GM19467 (cell line): Measurements from ENCODE around the gene FBXO31.
"Not testable (repeated sequence)": the region's sequence is repeated elsewhere in the genome, so short reads cannot be mapped to it uniquely, and the experiment has no call there.

ENCODE experiments used
- ATAC-seq: cut with Tn5 transposase; IDR thresholded peaks from one replicate; pipeline ENCODE4 v1.9.1; 2021; ENCODE audit warnings: mild to moderate bottlenecking, moderate library complexity; ENCODE audit not compliant: unreplicated experiment

Gene FBXO31

DNA sequence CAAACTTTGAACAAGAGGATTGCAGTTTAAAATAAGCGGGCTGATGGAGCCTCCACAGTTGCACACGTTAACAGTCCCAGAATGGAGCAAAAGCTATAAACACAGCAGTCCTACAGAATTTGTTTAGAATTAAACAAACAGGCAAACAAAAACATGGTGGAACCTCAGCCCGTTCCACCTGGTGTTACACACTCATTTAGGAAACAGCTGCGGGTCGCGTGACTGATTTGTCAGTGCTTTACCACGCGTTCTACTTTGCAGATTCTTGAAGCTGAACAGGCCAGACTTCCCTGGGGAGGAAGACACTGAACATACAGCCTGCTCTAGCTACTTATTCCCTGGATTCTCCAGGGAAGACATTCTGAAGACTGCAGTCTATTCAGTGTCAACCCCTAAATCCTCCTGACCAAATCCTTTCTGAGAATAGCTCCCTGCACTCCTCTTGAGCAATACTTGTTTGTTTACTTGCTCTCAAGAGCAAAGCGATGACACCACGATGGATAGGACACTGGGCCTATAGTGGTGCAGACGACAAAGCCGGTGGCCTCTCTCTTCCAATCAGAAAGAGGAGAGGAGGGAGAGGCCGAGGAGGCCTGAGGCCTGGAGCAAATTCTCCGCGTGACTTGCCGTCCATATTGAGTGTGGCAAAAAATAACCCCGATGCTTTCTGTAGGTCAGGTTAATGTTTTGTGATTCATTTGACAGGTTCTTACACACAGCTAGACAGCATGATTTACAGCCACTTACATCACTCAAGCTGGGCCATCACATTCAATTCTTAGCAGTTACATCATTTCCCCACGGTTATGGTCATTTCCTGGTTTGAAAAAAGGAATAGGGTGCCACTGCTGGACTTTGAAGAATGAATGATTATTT lies 4.6 kb upstream of the FBXO31 start:
- ATAC-seq = peak; percentile 41

- ATAC-seq = not testable (repeated sequence)
Observed at GRCh38 chr16:87384875-87385167, 1.2 kb upstream of the FBXO31 start.

GRCh38 chr16:87384162-87384874 lies 742 bp upstream of the FBXO31 start:
- no peak for ATAC-seq

- ATAC-seq = no peak
Observed at GRCh38 chr16:87382023-87382785, 1.4 kb downstream of the FBXO31 start.

DNA sequence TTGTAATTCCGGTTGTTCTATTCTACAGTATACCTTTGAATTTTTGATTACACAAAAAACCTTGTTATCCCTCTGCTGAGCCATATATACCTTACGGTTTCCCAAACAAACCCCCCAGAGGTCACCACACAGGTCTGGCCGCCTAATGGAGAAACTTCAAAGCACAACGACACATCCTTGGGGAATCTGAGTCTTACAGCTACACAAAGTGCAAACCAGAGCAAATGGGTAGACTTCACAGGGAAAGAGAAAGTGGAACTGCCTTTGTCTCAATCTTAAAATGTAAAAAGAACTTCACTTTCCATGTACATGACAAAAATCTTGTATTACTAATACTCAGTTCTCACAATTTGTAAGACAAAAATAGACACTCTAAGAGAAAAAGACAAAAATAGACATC lies 2.7 kb downstream of the FBXO31 start:
- ATAC-seq = no peak

DNA sequence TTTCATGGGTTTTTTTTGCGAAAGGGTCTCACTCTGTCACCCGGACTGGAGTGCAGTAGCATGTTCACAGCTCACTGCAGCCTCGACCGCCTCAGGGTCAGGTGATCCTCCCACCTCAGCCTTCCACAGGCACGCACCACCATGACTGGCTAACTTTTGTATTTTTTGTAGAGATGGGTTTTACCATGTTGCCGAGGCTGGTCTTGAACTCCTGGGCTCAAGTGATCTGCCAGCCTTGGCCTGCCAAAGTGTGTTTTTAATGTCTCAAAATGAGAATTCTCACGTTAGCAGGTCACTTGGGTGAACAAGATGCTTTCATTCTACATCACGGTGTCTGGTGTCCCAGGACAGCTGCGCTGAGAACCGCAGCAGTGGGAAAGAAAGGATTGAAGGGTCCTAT lies 3.2 kb downstream of the FBXO31 start:
- no peak for ATAC-seq

GRCh38 chr16:87379312-87379752 lies 4.2 kb downstream of the FBXO31 start:
- not testable (repeated sequence) for ATAC-seq

DNA sequence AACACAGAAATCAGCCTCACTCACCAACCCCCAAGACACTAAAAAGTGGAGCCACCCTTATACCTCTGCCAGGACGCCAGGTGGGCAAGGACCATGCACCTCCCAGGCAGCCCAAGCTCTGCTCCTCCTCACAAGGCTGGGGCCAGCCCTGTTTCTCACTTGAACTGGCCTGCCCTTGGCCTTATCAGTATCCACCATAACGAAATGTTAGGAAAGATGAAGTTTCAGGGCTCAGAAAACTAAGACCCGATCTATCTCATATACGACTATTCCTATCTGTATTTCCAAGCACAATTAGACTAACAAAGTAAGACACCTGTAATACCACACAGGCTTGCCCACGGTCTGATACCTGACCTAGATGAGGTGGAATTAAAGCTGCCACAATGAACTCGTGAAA lies 6.9 kb downstream of the FBXO31 start:
- no peak for ATAC-seq

DNA sequence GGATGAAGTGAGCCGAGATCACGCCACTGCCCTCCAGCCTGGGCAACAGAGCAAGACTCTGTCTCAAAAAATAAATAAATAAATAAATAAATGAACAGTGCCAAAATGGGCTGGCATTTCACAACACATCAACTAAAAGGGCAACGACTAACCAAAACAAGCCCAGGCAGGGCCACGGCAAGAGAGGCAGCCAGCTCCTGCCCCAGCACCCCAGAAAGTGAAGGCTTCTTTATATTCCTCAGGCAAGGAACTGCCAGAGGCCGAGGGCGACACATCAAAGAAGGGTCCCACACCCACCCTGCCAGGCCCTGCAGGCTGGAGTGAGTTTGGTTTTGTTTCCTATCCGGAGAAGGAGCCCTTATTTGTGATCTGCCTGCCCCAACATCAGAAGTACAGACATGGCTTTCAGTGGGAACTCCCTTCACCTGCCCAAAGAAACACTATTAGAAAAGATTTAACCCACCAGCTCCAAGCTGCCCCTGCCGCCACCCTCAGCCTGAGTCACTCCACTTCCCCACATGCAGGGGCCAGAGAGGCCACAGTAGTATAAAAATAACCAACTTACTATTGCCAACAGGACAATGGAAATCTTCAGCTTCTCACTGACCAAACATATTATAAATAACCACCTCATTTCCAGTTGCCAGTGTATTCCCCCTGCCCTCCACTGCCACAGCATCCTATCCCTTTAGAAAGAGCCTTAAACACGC lies 8.0 kb downstream of the FBXO31 start:
- ATAC-seq = no peak

DNA sequence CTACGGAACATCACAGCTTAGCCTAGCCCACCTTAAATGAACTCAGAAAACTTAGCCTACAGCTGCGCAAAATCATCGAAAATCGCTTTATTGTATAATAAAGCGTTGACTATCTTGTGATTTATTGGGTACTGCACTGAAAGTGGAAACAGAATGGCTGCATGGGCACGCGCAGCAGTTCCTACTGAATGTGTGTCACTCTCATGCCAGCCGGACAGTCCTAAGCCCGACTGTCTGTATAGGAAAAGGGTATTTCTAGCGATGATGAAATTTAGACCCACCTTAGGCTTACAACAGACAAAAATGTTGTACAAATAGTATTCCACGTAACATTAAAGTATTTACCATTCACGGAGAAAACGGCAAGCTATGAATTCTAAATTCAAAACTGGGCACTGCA lies 9.3 kb downstream of the FBXO31 start:
- no peak for ATAC-seq

DNA sequence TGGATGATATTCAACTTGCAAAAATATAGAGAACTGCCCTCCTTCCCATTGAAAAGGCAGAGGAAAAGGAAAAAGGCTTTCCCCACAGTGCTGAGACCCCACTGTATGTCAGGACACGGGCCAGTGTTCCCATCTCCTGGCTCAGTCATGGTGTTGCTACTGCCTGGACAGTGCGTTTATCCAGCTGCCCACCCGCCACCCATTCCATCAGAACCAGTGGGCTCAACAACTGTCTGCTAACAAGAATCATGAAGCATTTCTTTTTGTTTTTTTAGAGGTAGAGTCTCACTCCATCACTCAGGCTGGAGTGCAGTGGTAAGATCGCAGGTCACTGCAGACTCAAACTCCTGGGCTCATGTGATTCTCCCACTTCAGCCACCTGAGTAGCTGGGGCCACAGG lies 11.3 kb downstream of the FBXO31 start:
- ATAC-seq = no peak

- no peak for ATAC-seq
Observed at GRCh38 chr16:87371261-87371866, 12.2 kb downstream of the FBXO31 start.

DNA sequence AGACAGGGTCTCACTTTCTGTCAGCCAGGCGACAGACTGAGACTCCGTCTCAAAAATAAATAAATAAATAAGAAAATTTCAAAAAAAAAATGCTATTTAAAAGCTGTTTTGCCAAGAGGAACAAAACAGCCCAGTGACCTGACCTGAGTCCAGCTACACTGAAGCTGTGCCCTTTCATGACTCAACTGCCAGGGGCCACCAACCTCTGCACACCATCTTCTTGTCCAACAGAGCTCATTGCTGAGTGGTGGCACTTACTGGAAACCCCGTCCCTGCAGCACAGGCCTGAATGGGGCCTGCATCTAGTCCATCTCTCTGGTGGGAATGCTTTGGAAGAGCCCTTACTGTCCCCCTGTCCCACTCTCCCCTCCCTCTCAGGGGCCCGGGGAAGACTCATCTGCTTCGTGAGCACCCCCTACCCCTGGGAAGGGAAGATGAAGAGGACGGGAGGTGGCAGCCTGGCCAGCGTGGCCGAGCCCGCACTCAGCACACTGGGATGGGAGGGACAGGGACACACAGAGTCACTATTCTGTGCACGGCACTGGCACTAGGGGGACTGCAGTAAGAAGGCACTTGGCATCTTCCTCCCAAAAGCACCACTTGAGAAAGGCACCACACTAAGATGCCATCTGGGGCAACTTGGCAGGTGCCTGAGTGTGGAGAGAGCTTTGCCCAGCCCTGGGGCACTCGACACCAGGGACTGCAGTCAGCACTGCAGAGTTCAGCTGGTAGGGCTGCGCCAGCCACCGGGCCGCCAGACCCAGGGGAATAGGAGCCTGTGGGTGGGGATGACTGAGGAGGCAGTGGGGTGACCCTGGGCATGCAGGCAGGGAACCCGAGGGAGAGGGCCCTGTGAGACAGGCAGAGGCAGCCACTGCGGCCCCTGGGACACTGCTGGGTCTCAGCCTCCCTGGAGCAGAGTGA lies 13.5 kb downstream of the FBXO31 start:
- ATAC-seq = no peak

GRCh38 chr16:87369117-87369765 lies 14.3 kb downstream of the FBXO31 start:
- no peak for ATAC-seq

- no peak for ATAC-seq
Observed at GRCh38 chr16:87368029-87368770, 15.4 kb downstream of the FBXO31 start.

DNA sequence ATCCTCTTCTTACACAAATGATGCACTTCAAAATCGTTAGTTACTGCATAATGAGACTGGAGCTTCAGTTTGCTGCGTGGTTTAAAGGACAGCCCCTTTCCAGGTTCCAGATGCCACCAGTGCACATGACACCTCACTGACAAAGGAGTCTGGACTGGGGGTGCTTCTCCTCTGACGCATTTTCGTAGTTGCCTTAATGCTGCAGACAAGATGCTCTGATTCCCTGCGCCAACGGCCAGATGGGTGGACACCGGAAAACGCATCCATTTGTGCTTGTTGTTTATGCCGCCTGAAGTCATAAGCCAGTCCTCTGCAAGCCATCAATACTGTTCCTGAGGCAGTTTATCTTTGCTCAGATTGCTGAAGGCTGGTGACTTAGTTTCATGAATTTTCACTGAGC lies 16.0 kb downstream of the FBXO31 start:
- no peak for ATAC-seq

GRCh38 chr16:87366930-87367329 lies 16.6 kb downstream of the FBXO31 start:
- no peak for ATAC-seq

- ATAC-seq = no peak
Observed at GRCh38 chr16:87366288-87366687, 17.3 kb downstream of the FBXO31 start.
